GM20000 (cell line): Measurements from ENCODE around the gene PLEKHM3.

Source experiments
- DNase-seq: peaks from one replicate; pipeline ENCODE4 v3.0.0; 2012; ENCODE audit warnings: low spot score
- CTCF ChIP-seq: IDR thresholded peaks from 2 replicates; pipeline ENCODE4 v1.5.1; 2012; ENCODE audit warnings: mild to moderate bottlenecking, control low read depth; ENCODE audit errors: extremely low read depth, missing control alignments

The PLEKHM3 gene

GRCh38 chr2:207988975-207989374 is 36.4 kb downstream of the PLEKHM3 start:
- no peak for DNase-seq

GRCh38 chr2:207987025-207987716 is 38.2 kb downstream of the PLEKHM3 start:
- TF ChIP-seq CTCF, result no peak
- no peak for DNase-seq

More at GRCh38 chr2:207988975-207989374, 36.4 kb downstream of the PLEKHM3 start:
- TF ChIP-seq CTCF, result no peak

GRCh38 chr2:207984765-207985480 is 40.4 kb downstream of the PLEKHM3 start:
- no peak for TF ChIP-seq CTCF
- DNase-seq, result no peak

GRCh38 chr2:207983641-207984042 is 41.7 kb downstream of the PLEKHM3 start:
- no peak for TF ChIP-seq CTCF
- DNase-seq, result peak; percentile 27

- DNase-seq, result no peak
- no peak for TF ChIP-seq CTCF
Observed at GRCh38 chr2:207978177-207978948, 47.0 kb downstream of the PLEKHM3 start.

GRCh38 chr2:207975921-207976320 is 49.4 kb downstream of the PLEKHM3 start:
- no peak for TF ChIP-seq CTCF

GRCh38 chr2:207974216-207974605 is 51.1 kb downstream of the PLEKHM3 start:
- DNase-seq, result no peak
- no peak for TF ChIP-seq CTCF

More at GRCh38 chr2:207975921-207976320, 49.4 kb downstream of the PLEKHM3 start:
- no peak for DNase-seq
